Fibroblast of lung (primary cell): ENCODE results near the gene P2RY13. TPM values are rescaled to one million over a fixed set of nuclear protein-coding genes. Genes with fewer than 3 reads are reported as not detected.
A peak's percentile ranks its signal among the peaks of the same experiment; 100 is the strongest.

ENCODE experiments used
- DNase-seq, 2 donors: peaks; one replicate each; pipeline versions ENCODE4 v3.0.0 to v3.0.0-alpha.2; 2010; ENCODE audit warnings: low read depth in 2 of 2
- H2AFZ ChIP-seq: 2 replicates; pipeline ENCODE4 v1.5.1; 2012; ENCODE audit warnings: low read length, control low read depth, inconsistent platforms
- H3K27ac ChIP-seq: 2 replicates; pipeline ENCODE4 v1.5.1; 2011; ENCODE audit warnings: low read length, control low read depth; ENCODE audit not compliant: insufficient read depth
- H3K27me3 ChIP-seq: 2 replicates; pipeline ENCODE4 v1.5.1; 2011; ENCODE audit warnings: mild to moderate bottlenecking, low read length; ENCODE audit not compliant: control insufficient read depth, insufficient read depth
- H3K36me3 ChIP-seq: 2 replicates; pipeline ENCODE4 v1.5.1; 2011; ENCODE audit warnings: low read length; ENCODE audit not compliant: control insufficient read depth, insufficient read depth
- H3K4me1 ChIP-seq: 2 replicates; pipeline ENCODE4 v1.5.1; 2011; ENCODE audit warnings: low read length; ENCODE audit not compliant: control insufficient read depth, insufficient read depth; ENCODE audit errors: extremely low read depth
- H3K4me2 ChIP-seq: 2 replicates; pipeline ENCODE4 v1.5.1; 2011; ENCODE audit warnings: low read length, control low read depth; ENCODE audit not compliant: insufficient read depth; ENCODE audit errors: extremely low read depth
- H3K4me3 ChIP-seq, 4 experiments: fragments of 200-600 bp in 1 of 4; sonication (generic) in 1 of 4; replicated peaks in 1 of 4; 2 replicates each; pipeline ENCODE4 v1.5.1; 2011 to 2016; ENCODE audit warnings: low read length in 4 of 4, low read depth in 3 of 4, mild to moderate bottlenecking in 3 of 4, control low read depth in 2 of 4, inconsistent platforms in 1 of 4, mixed read lengths in 1 of 4; ENCODE audit not compliant: insufficient read depth in 1 of 4; ENCODE audit errors: control extremely low read depth in 1 of 4
- H3K79me2 ChIP-seq: 2 replicates; pipeline ENCODE4 v1.5.1; 2012; ENCODE audit warnings: mild to moderate bottlenecking, low read length, inconsistent platforms; ENCODE audit not compliant: control insufficient read depth, insufficient read depth
- H3K9ac ChIP-seq: 2 replicates; pipeline ENCODE4 v1.5.1; 2011; ENCODE audit warnings: mild to moderate bottlenecking, low read length, control low read depth; ENCODE audit not compliant: insufficient read depth
- H3K9me3 ChIP-seq: 2 replicates; pipeline ENCODE4 v1.5.1; 2012; ENCODE audit warnings: low read depth, low read length; ENCODE audit not compliant: control insufficient read depth, insufficient read depth
- H4K20me1 ChIP-seq: 2 replicates; pipeline ENCODE4 v1.5.1; 2011; ENCODE audit warnings: low read length; ENCODE audit not compliant: control insufficient read depth, insufficient read depth; ENCODE audit errors: extremely low read depth
- EZH2 ChIP-seq: IDR thresholded peaks from 2 replicates; pipeline ENCODE4 v1.5.1; 2012; ENCODE audit warnings: low read length, control low read depth, mild to moderate bottlenecking; ENCODE audit errors: missing control alignments
- polyA plus RNA-seq, 2 donors: library from polyadenylated mRNA; depleted of rRNA in 1 of 2; stranded (reverse) in 1 of 2; unstranded in 1 of 2; fragments of >200 nt; gene quantifications; 2 replicates each; pipeline ENCODE4 v1.2.1, GENCODE V29; 2011 to 2012; ENCODE audit warnings: missing spikeins in 1 of 2
- total RNA-seq: library from RNA; depleted of rRNA; stranded (reverse); fragments of >200 nt; gene quantifications from 2 replicates; pipeline ENCODE4 v1.2.1, GENCODE V29; 2014
- TF ChIP-seq, protein P1 (sequence below), 2 donors: IDR thresholded peaks in 1 of 2; conservative IDR thresholded peaks in 1 of 2; 1 replicate in 1 of 2; 2 replicates in 1 of 2; pipeline ENCODE4 v1.5.1; 2011 to 2012; ENCODE audit warnings: low read length in 2 of 2, control low read depth in 1 of 2, inconsistent platforms in 1 of 2, low read depth in 1 of 2, mild to moderate bottlenecking in 1 of 2

The P2RY13 gene
- total and polyA plus RNA-seq, 2 donors (not counting 1 experiment from before 2014, with no cell fraction given), result 0.03 TPM; not detected in 1

DNA sequence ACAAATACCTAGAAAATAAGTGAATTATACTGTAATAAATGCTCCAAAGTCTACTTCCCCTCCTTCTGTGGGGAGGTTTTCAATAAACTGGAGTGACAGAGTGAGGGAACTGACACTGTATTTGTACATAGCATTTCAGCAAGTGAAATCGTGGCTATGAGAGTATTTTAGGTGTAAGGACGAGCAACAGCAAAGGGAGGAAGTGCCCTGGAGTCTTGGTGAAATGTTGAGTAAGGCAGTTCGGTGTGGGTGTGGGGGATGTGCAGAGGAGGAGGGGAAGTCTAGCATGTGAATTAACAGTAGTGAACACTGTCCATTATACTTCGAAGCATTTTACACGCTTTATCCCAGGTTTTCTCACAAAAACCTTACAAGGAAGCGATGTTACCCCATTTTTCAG, 18.1 kb upstream of the P2RY13 start:
- Histone ChIP-seq H4K20me1 (no peaks in the 10 kb centered on the region), H3K9ac (no peak overlapping the region), H3K27ac (no peak overlapping the region), H3K4me1 (peaks cover 4% of the 10 kb centered on the region), H3K4me2 (no peak overlapping the region), H3K27me3 (no peaks in the 10 kb centered on the region), H3K4me3 (no peak overlapping the region), H2AFZ (no peak overlapping the region), H3K9me3 (no peaks in the 10 kb centered on the region), H3K36me3 (no peaks in the 10 kb centered on the region), H3K79me2 (no peaks in the 10 kb centered on the region)
- TF ChIP-seq EZH2, result no peak
- TF ChIP-seq, protein P1, sequence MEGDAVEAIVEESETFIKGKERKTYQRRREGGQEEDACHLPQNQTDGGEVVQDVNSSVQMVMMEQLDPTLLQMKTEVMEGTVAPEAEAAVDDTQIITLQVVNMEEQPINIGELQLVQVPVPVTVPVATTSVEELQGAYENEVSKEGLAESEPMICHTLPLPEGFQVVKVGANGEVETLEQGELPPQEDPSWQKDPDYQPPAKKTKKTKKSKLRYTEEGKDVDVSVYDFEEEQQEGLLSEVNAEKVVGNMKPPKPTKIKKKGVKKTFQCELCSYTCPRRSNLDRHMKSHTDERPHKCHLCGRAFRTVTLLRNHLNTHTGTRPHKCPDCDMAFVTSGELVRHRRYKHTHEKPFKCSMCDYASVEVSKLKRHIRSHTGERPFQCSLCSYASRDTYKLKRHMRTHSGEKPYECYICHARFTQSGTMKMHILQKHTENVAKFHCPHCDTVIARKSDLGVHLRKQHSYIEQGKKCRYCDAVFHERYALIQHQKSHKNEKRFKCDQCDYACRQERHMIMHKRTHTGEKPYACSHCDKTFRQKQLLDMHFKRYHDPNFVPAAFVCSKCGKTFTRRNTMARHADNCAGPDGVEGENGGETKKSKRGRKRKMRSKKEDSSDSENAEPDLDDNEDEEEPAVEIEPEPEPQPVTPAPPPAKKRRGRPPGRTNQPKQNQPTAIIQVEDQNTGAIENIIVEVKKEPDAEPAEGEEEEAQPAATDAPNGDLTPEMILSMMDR (conservative IDR thresholded peaks at IDR 0.05 in 1 of 2, IDR thresholded peaks at IDR 0.05 in 1 of 2; ENCODE audit: low read depth in 1 of 2, low read length in 2 of 2), result no peak
- no peak for DNase-seq

DNA sequence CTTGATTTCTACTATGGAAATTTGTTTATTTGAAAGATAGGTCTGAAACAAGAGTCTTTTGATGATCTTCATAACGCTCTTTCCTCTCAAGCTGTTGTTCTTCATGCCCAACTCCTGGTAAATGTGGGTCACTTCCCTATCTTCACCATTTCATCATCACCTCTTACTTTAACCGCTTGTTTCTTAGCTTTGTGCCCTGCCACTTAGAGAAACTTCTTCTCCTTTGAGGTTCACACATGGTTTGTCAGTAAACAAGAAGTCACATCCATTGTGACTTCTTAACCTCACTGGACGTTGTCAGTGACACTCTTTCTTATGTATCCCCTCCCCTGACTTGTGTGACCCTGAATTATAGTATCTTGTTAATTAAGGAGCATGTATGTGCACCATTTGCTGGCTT, 16.9 kb upstream of the P2RY13 start:
- Histone ChIP-seq H3K36me3 (no peaks in the 10 kb centered on the region), H3K9me3 (no peaks in the 10 kb centered on the region), H3K27ac (peak overlapping the region; percentile 34), H3K4me3 (no peak overlapping the region), H3K9ac (no peak overlapping the region), H3K4me1 (peaks cover 4% of the 10 kb centered on the region), H3K27me3 (no peaks in the 10 kb centered on the region), H2AFZ (peak overlapping the region; percentile 16), H3K79me2 (no peaks in the 10 kb centered on the region), H3K4me2 (peak overlapping the region; percentile 83), H4K20me1 (no peaks in the 10 kb centered on the region)
- no peak for TF ChIP-seq EZH2
- TF ChIP-seq, protein P1 (conservative IDR thresholded peaks at IDR 0.05 in 1 of 2, IDR thresholded peaks at IDR 0.05 in 1 of 2; ENCODE audit: low read depth in 1 of 2, low read length in 2 of 2), result no peak
- no peak for DNase-seq

DNA sequence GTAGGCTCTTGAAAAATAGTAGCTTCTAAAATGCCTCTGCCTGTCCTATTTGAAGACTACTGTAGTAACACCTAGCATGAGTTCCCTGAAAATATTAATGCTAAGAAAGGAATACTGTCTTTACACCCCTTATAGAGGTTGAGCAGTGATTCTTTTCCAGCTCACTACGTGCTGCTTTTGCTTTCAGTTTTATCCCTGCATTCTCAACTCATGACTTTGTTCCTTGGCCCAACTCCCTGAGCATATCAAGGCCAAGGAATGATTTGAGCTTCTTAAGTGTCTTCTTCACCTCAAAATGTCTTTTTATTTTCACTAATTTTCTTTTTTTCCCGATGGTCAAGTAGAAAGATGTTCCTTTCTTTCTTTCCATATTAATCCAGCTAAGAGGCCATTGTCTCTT, 16.5 kb upstream of the P2RY13 start:
- no peaks in the 10 kb centered on the region for H3K27me3 ChIP-seq
- no peaks in the 10 kb centered on the region for H4K20me1 ChIP-seq
- DNase-seq, result peak; percentile 75 to 80
- H3K9me3 ChIP-seq, result no peaks in the 10 kb centered on the region
- H3K4me1 ChIP-seq, result peaks cover 4% of the 10 kb centered on the region
- no peak overlapping the region for H3K9ac ChIP-seq
- H2AFZ ChIP-seq, result peak overlapping the region; percentile 55
- H3K27ac ChIP-seq, result peak overlapping the region; percentile 34
- TF ChIP-seq, protein P1 (conservative IDR thresholded peaks at IDR 0.05 in 1 of 2, IDR thresholded peaks at IDR 0.05 in 1 of 2; ENCODE audit: low read depth in 1 of 2, low read length in 2 of 2), result no peak
- no peak for TF ChIP-seq EZH2
- peak overlapping the region in 3 of 4 experiments; percentile 12 to 37 (median 16) for H3K4me3 ChIP-seq
- no peaks in the 10 kb centered on the region for H3K79me2 ChIP-seq
- H3K36me3 ChIP-seq, result no peaks in the 10 kb centered on the region
- H3K4me2 ChIP-seq, result peak overlapping the region; percentile 83
